ELR (cell line): ENCODE results near the gene LMF1.
"Not testable (repeated sequence)": the region's sequence is repeated elsewhere in the genome, so short reads cannot be mapped to it uniquely, and the experiment has no call there.

Source experiments
- DNase-seq: peaks from one replicate; pipeline ENCODE4 v3.0.0-alpha.2; 2015; ENCODE audit warnings: low read depth

Gene LMF1

GRCh38 chr16:895371-895770 is 75.4 kb downstream of the LMF1 start:
- no peak for DNase-seq

GRCh38 chr16:894841-895240 is 75.9 kb downstream of the LMF1 start:
- DNase-seq: no peak

DNA sequence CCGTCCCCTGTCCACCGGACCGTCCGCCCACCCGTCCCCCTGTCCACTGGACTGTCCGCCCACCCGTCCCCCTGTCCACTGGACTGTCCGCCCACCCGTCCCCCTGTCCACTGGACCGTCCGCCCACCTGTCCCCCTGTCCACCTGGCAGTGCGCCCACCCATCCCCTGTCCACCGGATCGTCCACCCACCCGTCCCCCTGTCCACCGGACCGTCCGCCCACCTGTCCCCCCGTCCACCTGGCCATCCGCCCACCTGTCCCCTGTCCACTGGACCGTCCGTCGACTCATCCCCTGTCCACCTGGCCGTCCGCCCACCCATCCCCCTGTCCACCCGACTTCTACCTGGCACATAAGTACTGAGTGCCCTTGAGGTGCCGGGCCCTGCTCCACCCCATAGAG is 76.6 kb downstream of the LMF1 start:
- DNase-seq: no peak

DNA sequence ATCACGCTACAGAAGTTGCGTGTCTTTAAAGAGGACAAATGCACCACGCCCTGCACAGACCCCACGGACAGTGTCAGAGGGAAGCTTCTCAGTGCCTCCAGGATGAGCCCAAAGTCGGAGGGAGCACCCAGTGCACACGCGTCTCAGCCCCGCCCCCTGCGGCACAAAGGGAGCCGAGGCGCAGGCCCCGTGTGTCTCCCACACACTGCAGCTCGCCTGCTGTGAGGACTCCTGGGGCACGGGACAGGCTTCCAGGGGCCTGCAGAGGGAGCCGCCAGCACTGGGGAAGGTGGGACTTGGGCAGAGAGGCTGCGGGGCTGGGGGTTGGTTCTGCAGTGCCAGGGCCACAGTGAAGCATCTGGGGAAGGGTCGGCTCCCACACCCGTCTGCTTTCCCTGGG is 77.4 kb downstream of the LMF1 start:
- DNase-seq: no peak

DNA sequence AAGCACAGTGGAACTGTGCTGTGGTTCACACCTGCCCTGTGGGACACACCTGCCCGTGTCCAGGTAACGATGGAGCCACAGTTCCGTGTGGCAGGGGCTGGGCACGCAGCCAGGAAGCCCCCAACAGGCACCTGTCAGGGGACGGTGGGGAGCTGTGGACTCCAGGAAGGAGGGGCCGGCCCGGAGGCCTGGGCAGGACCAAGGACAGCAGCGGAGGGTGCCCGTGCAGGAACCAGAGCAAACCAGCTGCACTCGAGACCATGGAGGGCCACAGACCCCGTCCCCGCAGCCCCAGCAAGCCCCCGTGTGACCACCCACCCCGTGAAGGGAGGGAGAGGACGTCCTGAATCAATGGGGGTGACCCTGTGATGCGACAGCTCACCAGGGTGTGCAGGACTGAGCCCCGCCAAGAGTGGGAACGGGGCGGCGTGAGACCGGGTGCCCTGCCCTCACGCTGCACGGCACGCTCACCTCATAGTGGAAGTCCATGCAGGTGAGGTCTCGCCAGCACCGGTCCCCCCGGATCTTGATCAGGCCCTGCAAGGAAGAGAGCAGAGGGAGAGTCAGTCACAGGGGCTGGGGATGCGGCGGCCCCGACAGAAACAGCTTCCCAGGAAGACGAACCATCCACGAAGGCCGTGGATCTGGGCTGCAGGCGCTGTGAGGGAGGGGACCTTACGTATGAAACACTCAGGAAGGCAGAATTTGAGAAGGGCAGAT is 78.1 kb downstream of the LMF1 start:
- no peak for DNase-seq

- DNase-seq: no peak
Observed at GRCh38 chr16:892006-892405, 78.8 kb downstream of the LMF1 start.

DNA sequence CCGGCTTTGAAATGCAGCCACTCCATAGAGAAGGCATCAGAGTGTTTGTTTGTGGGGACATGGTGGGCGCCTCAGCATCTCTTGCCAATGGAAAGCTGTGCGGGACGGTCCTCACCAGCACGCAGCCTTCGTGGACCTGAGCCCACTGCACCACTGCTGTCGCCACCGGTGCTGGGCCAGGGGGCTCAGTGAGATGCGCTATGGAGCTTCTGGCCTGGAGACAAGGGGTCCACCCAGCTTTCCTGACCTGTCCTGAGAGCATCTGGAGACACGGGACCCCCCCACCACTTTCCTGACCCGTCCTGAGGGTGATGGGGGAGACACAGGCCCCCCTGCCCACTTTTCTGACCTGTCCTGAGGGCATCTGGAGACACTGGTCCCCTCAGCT is 79.4 kb downstream of the LMF1 start:
- DNase-seq: no peak

DNA sequence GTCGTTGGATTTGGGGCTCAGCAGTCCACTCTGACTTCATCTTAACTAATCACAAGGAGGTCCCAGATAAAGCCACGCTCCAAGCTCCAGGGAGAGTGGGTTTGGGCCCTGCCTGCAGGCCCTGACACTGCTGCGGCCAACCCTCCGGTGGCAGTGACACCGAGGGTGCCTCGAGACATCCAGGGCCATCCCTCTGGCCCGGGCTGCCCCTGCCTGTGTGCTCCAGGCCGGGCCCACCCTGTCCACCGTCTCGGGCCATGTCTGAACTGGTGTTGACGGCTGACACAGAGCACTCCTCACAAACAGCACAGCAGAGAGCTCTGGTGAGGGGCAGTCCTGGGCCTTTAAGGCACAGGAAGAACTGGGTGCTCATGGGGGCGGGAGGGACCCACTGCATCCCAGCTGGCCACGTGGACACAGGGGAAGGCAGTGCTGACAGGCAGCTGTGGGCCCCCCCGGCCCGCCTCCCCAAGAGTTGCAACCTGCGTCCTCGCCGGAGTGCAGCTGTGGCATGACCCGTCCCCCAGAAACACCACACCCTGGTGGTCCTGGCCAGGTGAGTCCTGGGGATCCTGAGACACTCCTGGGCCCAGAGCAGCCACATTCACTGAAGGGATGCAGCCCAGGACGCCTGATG is 80.0 kb downstream of the LMF1 start:
- DNase-seq: no peak

GRCh38 chr16:890217-890616 is 80.6 kb downstream of the LMF1 start:
- DNase-seq: no peak

DNA sequence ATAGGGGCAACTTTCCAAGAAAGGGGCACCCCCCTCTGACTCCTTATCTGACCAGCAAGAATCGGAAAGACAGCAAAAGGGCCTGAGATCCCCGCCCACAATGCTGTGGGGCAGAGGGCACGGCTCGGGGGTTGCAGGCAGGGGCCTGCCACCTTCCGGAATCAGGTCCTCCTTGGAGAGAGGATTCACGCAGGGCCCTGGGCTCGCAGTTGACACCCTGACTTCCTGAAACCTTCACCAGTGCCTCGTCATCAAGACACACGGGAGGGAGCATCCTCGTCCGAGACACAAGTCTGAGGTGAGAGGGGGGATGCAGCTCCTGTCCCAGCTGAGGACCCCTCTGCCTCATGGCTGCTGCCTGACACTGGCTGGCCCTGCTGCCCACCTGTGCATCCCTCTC is 81.2 kb downstream of the LMF1 start:
- no peak for DNase-seq

- no peak for DNase-seq
Observed at GRCh38 chr16:888901-889570, 81.7 kb downstream of the LMF1 start.

DNA sequence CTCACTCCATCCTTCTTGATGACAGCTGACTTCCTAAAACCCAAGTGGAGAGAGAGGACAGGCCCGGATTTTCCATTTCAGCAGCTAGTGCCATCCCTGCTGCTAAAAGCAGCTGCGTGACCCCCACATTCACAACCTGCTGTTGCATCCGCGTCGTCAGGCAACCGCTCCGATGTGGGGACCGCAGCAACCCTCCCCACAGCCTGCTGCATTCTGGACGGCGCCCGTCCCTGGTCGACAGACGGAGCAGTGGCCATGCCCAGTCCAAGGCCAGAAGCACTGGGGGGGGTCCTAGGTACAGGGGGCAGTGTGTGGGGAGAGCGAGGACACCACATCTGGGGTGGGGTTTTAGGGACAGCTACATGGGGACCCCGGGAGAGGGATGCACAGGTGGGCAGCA is 82.3 kb downstream of the LMF1 start:
- not testable (repeated sequence) for DNase-seq

DNA sequence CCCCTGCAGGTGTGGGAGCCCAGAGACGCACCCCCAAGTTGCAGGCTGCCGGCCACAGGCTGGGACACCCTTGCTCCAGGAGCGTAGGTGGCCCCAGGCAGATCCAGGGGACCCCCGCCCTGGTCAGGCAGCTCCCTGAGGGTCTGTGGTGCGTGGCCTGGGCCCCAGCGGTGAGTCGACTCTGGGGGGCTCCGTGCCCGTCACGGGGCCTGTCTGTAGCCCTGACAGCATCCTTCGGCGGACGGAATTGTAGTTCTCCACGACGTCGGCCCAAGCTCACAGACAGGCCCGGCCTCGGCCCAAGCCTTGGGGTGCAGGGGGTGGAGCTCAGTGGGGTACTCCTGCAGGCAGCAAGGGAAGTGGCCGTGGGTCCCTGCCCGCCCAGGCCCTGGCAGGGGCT is 82.9 kb downstream of the LMF1 start:
- DNase-seq: no peak

GRCh38 chr16:886802-887731 is 83.7 kb downstream of the LMF1 start:
- no peak for DNase-seq

GRCh38 chr16:886084-886543 is 84.7 kb downstream of the LMF1 start:
- DNase-seq: no peak

- no peak for DNase-seq
Observed at GRCh38 chr16:885391-885790, 85.4 kb downstream of the LMF1 start.

DNA sequence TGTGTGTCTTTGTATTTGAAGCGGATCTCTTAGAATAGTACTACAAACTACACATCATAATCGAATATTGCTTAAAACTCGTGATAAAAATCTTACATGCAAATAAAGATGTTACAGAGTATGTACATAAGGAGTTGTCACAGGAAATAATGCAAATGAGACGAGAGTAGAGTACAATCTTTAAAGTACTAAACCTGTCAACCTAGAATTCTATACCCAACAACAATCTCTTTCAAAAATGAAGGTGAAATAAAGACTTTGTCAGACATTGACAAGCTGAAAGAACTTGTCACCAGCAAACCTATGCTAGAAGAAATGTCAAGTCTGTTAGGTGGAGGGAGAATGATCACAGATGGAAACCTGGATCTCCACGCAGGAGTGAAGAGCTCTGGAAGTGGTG is 86.6 kb downstream of the LMF1 start:
- DNase-seq: no peak

DNA sequence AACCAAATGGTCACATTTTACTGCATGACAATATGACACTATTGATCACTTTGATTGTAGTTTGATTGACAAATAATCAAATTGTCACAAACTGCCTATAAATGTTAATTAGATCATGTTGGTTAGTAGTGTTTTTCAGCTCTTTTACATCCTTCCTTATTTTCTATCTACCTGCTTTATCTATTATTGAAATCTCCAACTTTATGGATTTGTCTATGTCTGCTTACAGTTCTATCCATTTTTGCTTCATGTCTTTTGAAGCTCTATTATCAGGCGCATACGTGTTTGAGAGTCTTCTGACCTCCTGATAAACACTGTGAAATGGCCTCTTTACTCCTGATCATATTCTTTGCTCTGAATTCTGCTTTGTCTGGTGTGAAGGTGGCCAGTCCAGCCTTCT is 87.0 kb downstream of the LMF1 start:
- DNase-seq: no peak

DNA sequence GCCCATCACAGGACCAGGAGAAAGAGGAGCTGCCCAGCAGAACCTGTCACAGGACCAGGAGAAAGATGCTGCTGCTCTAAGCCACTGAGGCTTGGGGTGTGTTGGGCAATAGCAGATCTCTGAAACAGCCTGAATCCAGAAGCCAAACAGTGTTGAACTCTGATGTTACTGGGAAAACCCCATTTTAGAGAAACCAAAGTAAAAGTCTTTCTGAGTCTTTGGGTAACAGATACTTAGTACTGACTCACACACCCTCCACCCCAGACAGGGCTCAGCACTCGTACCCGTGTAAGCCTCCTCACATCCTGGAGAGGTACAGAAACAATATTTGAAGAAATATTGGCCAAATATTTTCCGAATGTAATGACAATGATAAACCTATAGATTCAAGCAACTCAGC is 87.4 kb downstream of the LMF1 start:
- DNase-seq: no peak

DNA sequence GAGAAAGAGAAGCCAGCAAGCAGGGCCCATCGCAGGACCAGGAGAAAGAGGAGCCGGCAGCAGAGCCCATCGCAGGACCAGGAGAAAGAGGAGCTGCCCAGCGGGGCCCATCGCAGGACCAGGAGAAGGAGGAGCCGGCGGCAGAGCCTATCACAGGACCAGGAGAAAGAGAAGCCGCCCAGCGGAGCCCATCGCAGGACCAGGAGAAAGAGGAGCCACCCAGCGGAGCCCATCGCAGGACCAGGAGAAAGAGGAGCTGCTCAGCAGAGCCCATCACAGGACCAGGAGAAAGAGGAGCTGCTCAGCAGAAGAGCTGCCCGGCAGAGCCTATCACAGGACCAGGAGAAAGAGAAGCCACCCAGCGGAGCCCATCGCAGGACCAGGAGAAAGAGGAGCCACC is 88.1 kb downstream of the LMF1 start:
- not testable (repeated sequence) for DNase-seq

GRCh38 chr16:882256-882655 is 88.5 kb downstream of the LMF1 start:
- DNase-seq: no peak
